ENCODE measurements around the gene RAB3C.

DNA sequence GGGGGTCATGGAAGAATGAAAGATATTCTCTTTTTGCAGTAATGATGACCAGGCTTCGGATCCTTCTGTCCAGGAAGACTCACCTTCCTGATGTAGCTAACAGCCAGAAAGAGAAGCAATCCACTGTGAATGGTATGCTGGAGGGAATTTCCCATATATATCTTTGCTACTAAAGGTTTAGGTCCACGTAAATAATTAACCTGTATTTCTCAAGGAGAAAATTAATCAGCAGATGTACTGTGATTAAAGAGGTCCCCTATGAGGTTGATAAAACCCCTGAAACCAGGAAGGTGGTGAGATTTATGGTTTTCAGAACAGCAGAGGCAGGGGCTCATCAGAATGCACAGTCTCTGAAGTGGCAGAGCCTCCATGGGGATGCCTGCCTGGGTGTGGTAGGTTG lies 11.4 kb upstream of the RAB3C start:
- no peak for TF ChIP-seq CTCF (IDR thresholded peaks at IDR 0.05)
- TF ChIP-seq POLR2A (IDR thresholded peaks at IDR 0.05): no peak
